ENCODE data around the gene SLC26A1. TPM values are rescaled to one million over a fixed set of nuclear protein-coding genes. Genes with fewer than 3 reads are reported as not detected.

Gene SLC26A1
- total RNA-seq, 1 donor from 2014 or later = not detected

DNA sequence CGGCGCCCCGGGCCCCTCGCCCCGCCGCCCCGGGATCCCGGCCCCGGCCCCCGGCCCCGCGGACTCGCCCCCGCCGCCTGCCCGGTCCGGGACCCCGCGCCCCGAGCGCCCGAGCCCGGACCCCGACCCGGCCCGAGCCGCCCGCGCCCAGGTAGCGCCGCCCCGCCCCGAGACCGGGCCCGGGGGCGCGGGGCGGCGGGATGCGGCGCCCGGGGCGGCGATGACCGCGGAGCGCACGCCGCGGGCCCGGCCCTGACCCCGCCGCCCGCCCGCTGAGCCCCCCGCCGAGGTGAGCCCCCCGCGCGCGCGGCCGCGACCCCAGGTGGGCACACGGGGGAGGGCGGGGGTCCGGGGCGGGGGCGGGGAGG, 18.4 kb upstream of the SLC26A1 start:
- Mint-ChIP-seq H3K4me1 (peaks cover 18% of the 10 kb centered on the region), H3K9me3 (peaks cover 7% of the 10 kb centered on the region), H3K27ac (no peak overlapping the region), H3K4me3 (no peak overlapping the region), H3K36me3 (peaks cover 2% of the 10 kb centered on the region), H3K27me3 (ENCODE audit: insufficient read depth, low read depth) (peaks cover 36% of the 10 kb centered on the region)
- Histone ChIP-seq H3K4me2 (no peak overlapping the region), H3K9me3 (ENCODE audit: low read depth) (no peaks in the 10 kb centered on the region), H3F3A (ENCODE audit: low read depth) (peaks cover 46% of the 10 kb centered on the region), H3K4me3 (peak overlapping the region; percentile 50), H3K36me3 (no peaks in the 10 kb centered on the region), H3K27me3 (peaks cover 56% of the 10 kb centered on the region), H4K20me1 (ENCODE audit: low read depth) (peaks cover 54% of the 10 kb centered on the region), H2AFZ (replicated peaks) (no peak overlapping the region), H3K27ac (no peak overlapping the region), H3K9ac (no peak overlapping the region), H3K4me1 (peaks cover 31% of the 10 kb centered on the region), H3K79me2 (ENCODE audit: low read depth) (peaks cover 9% of the 10 kb centered on the region)
- TF ChIP-seq, protein P1, sequence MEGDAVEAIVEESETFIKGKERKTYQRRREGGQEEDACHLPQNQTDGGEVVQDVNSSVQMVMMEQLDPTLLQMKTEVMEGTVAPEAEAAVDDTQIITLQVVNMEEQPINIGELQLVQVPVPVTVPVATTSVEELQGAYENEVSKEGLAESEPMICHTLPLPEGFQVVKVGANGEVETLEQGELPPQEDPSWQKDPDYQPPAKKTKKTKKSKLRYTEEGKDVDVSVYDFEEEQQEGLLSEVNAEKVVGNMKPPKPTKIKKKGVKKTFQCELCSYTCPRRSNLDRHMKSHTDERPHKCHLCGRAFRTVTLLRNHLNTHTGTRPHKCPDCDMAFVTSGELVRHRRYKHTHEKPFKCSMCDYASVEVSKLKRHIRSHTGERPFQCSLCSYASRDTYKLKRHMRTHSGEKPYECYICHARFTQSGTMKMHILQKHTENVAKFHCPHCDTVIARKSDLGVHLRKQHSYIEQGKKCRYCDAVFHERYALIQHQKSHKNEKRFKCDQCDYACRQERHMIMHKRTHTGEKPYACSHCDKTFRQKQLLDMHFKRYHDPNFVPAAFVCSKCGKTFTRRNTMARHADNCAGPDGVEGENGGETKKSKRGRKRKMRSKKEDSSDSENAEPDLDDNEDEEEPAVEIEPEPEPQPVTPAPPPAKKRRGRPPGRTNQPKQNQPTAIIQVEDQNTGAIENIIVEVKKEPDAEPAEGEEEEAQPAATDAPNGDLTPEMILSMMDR (IDR thresholded peaks at IDR 0.05) = no peak
- no peak for TF ChIP-seq EZH2 (IDR thresholded peaks at IDR 0.05)
- TF ChIP-seq EZH2phosphoT487 (IDR thresholded peaks at IDR 0.05) = no peak
- DNase-seq (ENCODE audit: low spot score) = no peak

DNA sequence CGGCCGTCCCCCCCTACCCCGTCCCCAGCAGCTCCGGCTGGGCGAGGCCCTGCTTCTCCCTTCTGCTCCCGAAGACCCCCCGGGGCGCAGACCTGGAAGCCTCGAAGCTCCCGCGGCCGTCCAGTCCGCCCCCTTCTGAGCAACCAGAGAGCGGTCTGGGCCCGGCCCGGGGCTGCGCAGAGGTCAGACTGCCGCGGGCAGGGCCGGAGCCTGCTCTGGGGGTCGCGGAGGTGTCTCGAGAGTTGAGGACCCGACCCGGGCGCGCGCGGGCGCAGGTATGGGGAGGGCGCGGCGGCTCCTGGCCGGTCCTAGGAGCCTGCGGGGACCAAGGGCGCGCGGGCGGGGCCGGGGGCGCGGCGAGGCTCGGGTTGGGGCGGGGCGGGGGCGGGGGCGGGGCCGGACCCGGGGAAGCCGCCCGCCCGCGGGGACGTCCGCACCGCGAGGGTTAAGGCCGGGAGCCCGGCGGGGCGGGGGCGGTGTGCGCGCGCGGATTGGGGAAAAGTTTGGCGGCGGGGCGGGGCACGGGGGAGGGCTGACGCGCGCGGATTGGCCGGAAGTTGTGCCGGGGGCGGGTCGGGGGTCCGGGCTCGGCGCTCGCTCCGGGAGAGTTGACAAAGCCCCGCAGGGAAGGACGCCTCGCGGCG, 17.9 kb upstream of the SLC26A1 start, which contains the start of gene FGFRL1:
Gene FGFRL1 (plus strand): TSS at position 605 of the 644 bp plus-strand sequence. CDS start 860 bp downstream, outside the sequence.
- Mint-ChIP-seq H3K4me3 (peak within 1 kb of the TSS; percentile 85), H3K9me3 (peaks cover 9% of the 10 kb centered on the region), H3K36me3 (peaks cover 2% of the 10 kb centered on the region), H3K27ac (no peak within 1 kb of the TSS), H3K4me1 (peaks cover 18% of the 10 kb centered on the region), H3K27me3 (ENCODE audit: insufficient read depth, low read depth) (peaks cover 40% of the 10 kb centered on the region)
- peaks cover 4% of the 10 kb centered on the region for H3K79me2 ChIP-seq (ENCODE audit: low read depth)
- no peaks in the 10 kb centered on the region for H3K9me3 ChIP-seq (ENCODE audit: low read depth)
- peak; percentile 29 for TF ChIP-seq EZH2phosphoT487 (IDR thresholded peaks at IDR 0.05)
- TF ChIP-seq, protein P1 (IDR thresholded peaks at IDR 0.05) = no peak
- peak; percentile 39 for TF ChIP-seq EZH2 (IDR thresholded peaks at IDR 0.05)
- H3K4me3 ChIP-seq = peak within 1 kb of the TSS; percentile 56
- DNase-seq (ENCODE audit: low spot score) = peak; percentile 94
- H3K27ac ChIP-seq = no peak within 1 kb of the TSS
- no peak within 1 kb of the TSS for H2AFZ ChIP-seq (replicated peaks)
- H3F3A ChIP-seq (ENCODE audit: low read depth) = peaks cover 46% of the 10 kb centered on the region
- H3K9ac ChIP-seq = no peak within 1 kb of the TSS
- H3K36me3 ChIP-seq = no peaks in the 10 kb centered on the region
- H4K20me1 ChIP-seq (ENCODE audit: low read depth) = peaks cover 50% of the 10 kb centered on the region
- peaks cover 31% of the 10 kb centered on the region for H3K4me1 ChIP-seq
- peaks cover 61% of the 10 kb centered on the region for H3K27me3 ChIP-seq
- peak within 1 kb of the TSS; percentile 89 for H3K4me2 ChIP-seq

DNA sequence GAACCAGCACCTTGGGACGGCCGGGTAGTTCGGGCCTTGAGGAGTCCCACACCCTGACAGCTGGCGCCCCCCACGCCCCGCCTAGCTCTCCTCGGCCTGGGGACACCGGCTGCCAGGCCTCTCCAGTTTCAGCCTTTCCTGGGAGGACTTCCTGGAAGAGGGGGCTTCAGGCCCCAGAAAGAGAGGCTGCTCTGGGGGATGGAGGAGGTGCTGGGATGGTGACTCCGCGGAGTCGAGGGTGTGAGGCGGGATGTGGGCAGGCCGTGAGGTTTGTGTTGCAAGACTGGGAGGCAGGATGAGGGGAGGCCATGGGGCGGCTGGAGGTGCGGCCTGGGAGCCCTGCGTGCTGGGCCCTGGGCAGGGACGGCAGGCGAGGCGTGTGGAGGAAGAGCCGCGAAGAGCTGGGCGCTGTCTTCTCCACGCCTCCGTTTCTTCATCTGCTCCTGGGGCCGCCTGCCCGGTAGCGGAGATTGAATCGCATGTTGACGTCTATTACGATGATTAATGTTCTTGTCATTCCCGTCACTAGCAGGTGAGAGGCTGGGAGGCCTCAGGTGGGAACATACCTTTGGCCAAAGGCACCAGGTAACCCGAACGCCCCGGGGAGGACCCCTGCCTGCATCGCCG, 17.3 kb upstream of the SLC26A1 start:
- H3K36me3 Mint-ChIP-seq = peaks cover 2% of the 10 kb centered on the region
- H3K4me3 Mint-ChIP-seq = peak overlapping the region; percentile 85
- peaks cover 18% of the 10 kb centered on the region for H3K4me1 Mint-ChIP-seq
- Histone ChIP-seq H3K9ac (no peak overlapping the region), H3K4me3 (peak overlapping the region; percentile 50), H3K27me3 (peaks cover 68% of the 10 kb centered on the region), H3K36me3 (no peaks in the 10 kb centered on the region), H2AFZ (replicated peaks) (no peak overlapping the region), H3K4me2 (peak overlapping the region; percentile 84), H3F3A (ENCODE audit: low read depth) (peaks cover 46% of the 10 kb centered on the region), H3K27ac (no peak overlapping the region), H4K20me1 (ENCODE audit: low read depth) (peaks cover 44% of the 10 kb centered on the region), H3K79me2 (ENCODE audit: low read depth) (no peaks in the 10 kb centered on the region), H3K9me3 (ENCODE audit: low read depth) (no peaks in the 10 kb centered on the region), H3K4me1 (peaks cover 27% of the 10 kb centered on the region)
- TF ChIP-seq EZH2 (IDR thresholded peaks at IDR 0.05) (peak; percentile 94), EZH2phosphoT487 (IDR thresholded peaks at IDR 0.05) (peak; percentile 86)
- TF ChIP-seq, protein P1 (IDR thresholded peaks at IDR 0.05) = no peak
- peaks cover 9% of the 10 kb centered on the region for H3K9me3 Mint-ChIP-seq
- peak; percentile 59 for DNase-seq (ENCODE audit: low spot score)
- no peak overlapping the region for H3K27ac Mint-ChIP-seq
- peaks cover 47% of the 10 kb centered on the region for H3K27me3 Mint-ChIP-seq (ENCODE audit: insufficient read depth, low read depth)
